ENCODE measurements around the gene OCA2.

The OCA2 gene

GRCh38 chr15:27787931-27788330, 311.2 kb downstream of the OCA2 start:
- H3K4me3 ChIP-seq (ENCODE audit: extremely low read depth, insufficient read depth, low read length, poor library complexity, severe bottlenecking), result no peak overlapping the region
- H3K9me3 ChIP-seq (ENCODE audit: control insufficient read depth, low read length), result no peaks in the 10 kb centered on the region
- no peaks in the 10 kb centered on the region for H3K36me3 ChIP-seq (ENCODE audit: control insufficient read depth, insufficient read depth, low read length)
- no CpG with 5 or more reads among the region's 1 CpG for WGBS, 2 experiments (ENCODE audit: insufficient coverage in 2 of 2)
- no peak overlapping the region for H3K27ac ChIP-seq (ENCODE audit: low read depth, low read length, severe bottlenecking)
- no peaks in the 10 kb centered on the region for H3K4me1 ChIP-seq (ENCODE audit: control insufficient read depth, insufficient read depth, low read length, poor library complexity, severe bottlenecking)

- Histone ChIP-seq H3K4me1 (ENCODE audit: control insufficient read depth, insufficient read depth, low read length, poor library complexity, severe bottlenecking) (no peaks in the 10 kb centered on the region), H3K36me3 (ENCODE audit: control insufficient read depth, insufficient read depth, low read length) (no peaks in the 10 kb centered on the region), H3K9me3 (ENCODE audit: control insufficient read depth, low read length) (no peaks in the 10 kb centered on the region), H3K27ac (ENCODE audit: low read depth, low read length, severe bottlenecking) (no peak overlapping the region), H3K4me3 (ENCODE audit: extremely low read depth, insufficient read depth, low read length, poor library complexity, severe bottlenecking) (no peak overlapping the region)
- 89 to 94% methylated on average over 3 to 4 of the region's 6 CpGs for WGBS, 2 experiments (ENCODE audit: insufficient coverage in 2 of 2)
Measured at GRCh38 chr15:27784107-27784506, 315.0 kb downstream of the OCA2 start.

- H3K4me1 ChIP-seq (ENCODE audit: control insufficient read depth, insufficient read depth, low read length, poor library complexity, severe bottlenecking), result no peaks in the 10 kb centered on the region
- no peak overlapping the region for H3K4me3 ChIP-seq (ENCODE audit: extremely low read depth, insufficient read depth, low read length, poor library complexity, severe bottlenecking)
- H3K27ac ChIP-seq (ENCODE audit: low read depth, low read length, severe bottlenecking), result no peak overlapping the region
- H3K9me3 ChIP-seq (ENCODE audit: control insufficient read depth, low read length), result no peaks in the 10 kb centered on the region
- WGBS, 2 experiments (ENCODE audit: insufficient coverage in 2 of 2), result 64 to 81% methylated on average over 3 of the region's 3 CpGs
- H3K36me3 ChIP-seq (ENCODE audit: control insufficient read depth, insufficient read depth, low read length), result no peaks in the 10 kb centered on the region
Measured at GRCh38 chr15:27783678-27784077, 315.4 kb downstream of the OCA2 start.

GRCh38 chr15:27782125-27782524, 317.0 kb downstream of the OCA2 start:
- Histone ChIP-seq H3K4me3 (ENCODE audit: extremely low read depth, insufficient read depth, low read length, poor library complexity, severe bottlenecking) (no peak overlapping the region), H3K27ac (ENCODE audit: low read depth, low read length, severe bottlenecking) (no peak overlapping the region), H3K36me3 (ENCODE audit: control insufficient read depth, insufficient read depth, low read length) (no peaks in the 10 kb centered on the region), H3K4me1 (ENCODE audit: control insufficient read depth, insufficient read depth, low read length, poor library complexity, severe bottlenecking) (no peaks in the 10 kb centered on the region), H3K9me3 (ENCODE audit: control insufficient read depth, low read length) (no peaks in the 10 kb centered on the region)
- no CpG with 5 or more reads among the region's 2 CpGs for WGBS, 2 experiments (ENCODE audit: insufficient coverage in 2 of 2)

GRCh38 chr15:27776501-27776900, 322.6 kb downstream of the OCA2 start:
- whole genome bisulfite sequencing, 2 experiments (ENCODE audit: insufficient coverage in 2 of 2), result 94 to 95% methylated on average over 9 to 14 of the region's 15 CpGs
- H3K4me1 ChIP-seq (ENCODE audit: control insufficient read depth, insufficient read depth, low read length, poor library complexity, severe bottlenecking), result no peaks in the 10 kb centered on the region
- H3K4me3 ChIP-seq (ENCODE audit: extremely low read depth, insufficient read depth, low read length, poor library complexity, severe bottlenecking), result no peak overlapping the region
- H3K27ac ChIP-seq (ENCODE audit: low read depth, low read length, severe bottlenecking), result no peak overlapping the region
- H3K9me3 ChIP-seq (ENCODE audit: control insufficient read depth, low read length), result no peaks in the 10 kb centered on the region
- no peaks in the 10 kb centered on the region for H3K36me3 ChIP-seq (ENCODE audit: control insufficient read depth, insufficient read depth, low read length)

GRCh38 chr15:27774638-27775037, 324.5 kb downstream of the OCA2 start:
- no peaks in the 10 kb centered on the region for H3K4me1 ChIP-seq (ENCODE audit: control insufficient read depth, insufficient read depth, low read length, poor library complexity, severe bottlenecking)
- no peak overlapping the region for H3K27ac ChIP-seq (ENCODE audit: low read depth, low read length, severe bottlenecking)
- H3K4me3 ChIP-seq (ENCODE audit: extremely low read depth, insufficient read depth, low read length, poor library complexity, severe bottlenecking), result no peak overlapping the region
- no peaks in the 10 kb centered on the region for H3K36me3 ChIP-seq (ENCODE audit: control insufficient read depth, insufficient read depth, low read length)
- H3K9me3 ChIP-seq (ENCODE audit: control insufficient read depth, low read length), result no peaks in the 10 kb centered on the region
- 92 to 96% methylated on average over 7 to 8 of the region's 9 CpGs for WGBS, 2 experiments (ENCODE audit: insufficient coverage in 2 of 2)

- no peak overlapping the region for H3K4me3 ChIP-seq (ENCODE audit: extremely low read depth, insufficient read depth, low read length, poor library complexity, severe bottlenecking)
- H3K36me3 ChIP-seq (ENCODE audit: control insufficient read depth, insufficient read depth, low read length), result no peaks in the 10 kb centered on the region
- WGBS, 2 experiments (ENCODE audit: insufficient coverage in 2 of 2), result 90 to 91% methylated on average over 5 to 6 of the region's 6 CpGs
- H3K9me3 ChIP-seq (ENCODE audit: control insufficient read depth, low read length), result no peaks in the 10 kb centered on the region
- no peak overlapping the region for H3K27ac ChIP-seq (ENCODE audit: low read depth, low read length, severe bottlenecking)
- no peaks in the 10 kb centered on the region for H3K4me1 ChIP-seq (ENCODE audit: control insufficient read depth, insufficient read depth, low read length, poor library complexity, severe bottlenecking)
Measured at GRCh38 chr15:27774191-27774590, 324.9 kb downstream of the OCA2 start.

GRCh38 chr15:27771892-27772291, 327.2 kb downstream of the OCA2 start:
- Histone ChIP-seq H3K4me3 (ENCODE audit: extremely low read depth, insufficient read depth, low read length, poor library complexity, severe bottlenecking) (no peak overlapping the region), H3K27ac (ENCODE audit: low read depth, low read length, severe bottlenecking) (no peak overlapping the region), H3K9me3 (ENCODE audit: control insufficient read depth, low read length) (no peaks in the 10 kb centered on the region), H3K36me3 (ENCODE audit: control insufficient read depth, insufficient read depth, low read length) (no peaks in the 10 kb centered on the region), H3K4me1 (ENCODE audit: control insufficient read depth, insufficient read depth, low read length, poor library complexity, severe bottlenecking) (no peaks in the 10 kb centered on the region)
- 97 to 100% methylated on average over 1 to 6 of the region's 7 CpGs for WGBS, 2 experiments (ENCODE audit: insufficient coverage in 2 of 2)

GRCh38 chr15:27770769-27771554, 328.2 kb downstream of the OCA2 start:
- Histone ChIP-seq H3K9me3 (ENCODE audit: control insufficient read depth, low read length) (no peaks in the 10 kb centered on the region), H3K4me1 (ENCODE audit: control insufficient read depth, insufficient read depth, low read length, poor library complexity, severe bottlenecking) (no peaks in the 10 kb centered on the region), H3K36me3 (ENCODE audit: control insufficient read depth, insufficient read depth, low read length) (no peaks in the 10 kb centered on the region), H3K27ac (ENCODE audit: low read depth, low read length, severe bottlenecking) (no peak overlapping the region), H3K4me3 (ENCODE audit: extremely low read depth, insufficient read depth, low read length, poor library complexity, severe bottlenecking) (no peak overlapping the region)
- 95 to 97% methylated on average over 10 to 26 of the region's 26 CpGs for WGBS, 2 experiments (ENCODE audit: insufficient coverage in 2 of 2)

GRCh38 chr15:27770086-27770607, 329.0 kb downstream of the OCA2 start:
- Histone ChIP-seq H3K27ac (ENCODE audit: low read depth, low read length, severe bottlenecking) (no peak overlapping the region), H3K4me3 (ENCODE audit: extremely low read depth, insufficient read depth, low read length, poor library complexity, severe bottlenecking) (no peak overlapping the region), H3K36me3 (ENCODE audit: control insufficient read depth, insufficient read depth, low read length) (no peaks in the 10 kb centered on the region), H3K9me3 (ENCODE audit: control insufficient read depth, low read length) (no peaks in the 10 kb centered on the region), H3K4me1 (ENCODE audit: control insufficient read depth, insufficient read depth, low read length, poor library complexity, severe bottlenecking) (no peaks in the 10 kb centered on the region)
- 94 to 97% methylated on average over 43 to 47 of the region's 48 CpGs for WGBS, 2 experiments (ENCODE audit: insufficient coverage in 2 of 2)

- 89 to 95% methylated on average over 10 to 11 of the region's 13 CpGs for WGBS, 2 experiments (ENCODE audit: insufficient coverage in 2 of 2)
- Histone ChIP-seq H3K4me3 (ENCODE audit: extremely low read depth, insufficient read depth, low read length, poor library complexity, severe bottlenecking) (no peak overlapping the region), H3K27ac (ENCODE audit: low read depth, low read length, severe bottlenecking) (no peak overlapping the region), H3K36me3 (ENCODE audit: control insufficient read depth, insufficient read depth, low read length) (no peaks in the 10 kb centered on the region), H3K9me3 (ENCODE audit: control insufficient read depth, low read length) (no peaks in the 10 kb centered on the region), H3K4me1 (ENCODE audit: control insufficient read depth, insufficient read depth, low read length, poor library complexity, severe bottlenecking) (no peaks in the 10 kb centered on the region)
Measured at GRCh38 chr15:27769652-27770051, 329.5 kb downstream of the OCA2 start.

Measured in mesodermal cell (in vitro differentiated cells).